SU-DHL-6 (cell line): ENCODE measurements around the gene CORO2A.

Source experiments
- H2AFZ ChIP-seq: fragments of 200-600 bp; sonication (generic); 2 replicates; pipeline ENCODE4 v1.6.1; 2014; ENCODE audit warnings: low read depth, mild to moderate bottlenecking, moderate library complexity, mixed read lengths, antibody characterized with exemption, low read length; ENCODE audit not compliant: severe bottlenecking
- H3F3A ChIP-seq: fragments of 200-600 bp; shearing (Covaris generic); 2 replicates; pipeline ENCODE4 v1.6.0; 2016; ENCODE audit warnings: antibody characterized with exemption, mild to moderate bottlenecking; ENCODE audit not compliant: insufficient read depth
- H3K27ac ChIP-seq: fragments of 200-600 bp; sonication (generic); 2 replicates; pipeline ENCODE4 v1.5.1; 2016; ENCODE audit warnings: low read depth, mild to moderate bottlenecking, low read length, moderate library complexity, mixed read lengths
- H3K27me3 ChIP-seq: fragments of 200-600 bp; sonication (generic), shearing (Covaris generic); 2 replicates; pipeline ENCODE4 v1.6.0; 2014; ENCODE audit warnings: mild to moderate bottlenecking, low read length
- H3K36me3 ChIP-seq: fragments of 200-600 bp; sonication (generic); 2 replicates; pipeline ENCODE4 v1.6.1; 2014; ENCODE audit warnings: mild to moderate bottlenecking, low read length, mixed read lengths
- H3K4me2 ChIP-seq: fragments of 300-600, 200-600 bp; shearing (Covaris generic), sonication (generic); 2 replicates; pipeline ENCODE4 v1.6.0; 2014; ENCODE audit warnings: low read length, low read depth, mild to moderate bottlenecking; ENCODE audit not compliant: poor library complexity, severe bottlenecking
- H3K4me3 ChIP-seq: fragments of 200-600 bp; sonication (generic); 2 replicates; pipeline ENCODE4 v1.5.1; 2014; ENCODE audit warnings: antibody characterized with exemption, low read length, mild to moderate bottlenecking, mixed read lengths; ENCODE audit not compliant: insufficient read depth, poor library complexity, severe bottlenecking
- H3K79me2 ChIP-seq: fragments of 200-600 bp; sonication (generic); 2 replicates; pipeline ENCODE4 v1.6.1; 2014; ENCODE audit warnings: mild to moderate bottlenecking, low read length, moderate library complexity; ENCODE audit not compliant: insufficient read depth
- H3K9ac ChIP-seq: fragments of 200-600 bp; sonication (generic); 2 replicates; pipeline ENCODE4 v1.7.0; 2014; ENCODE audit warnings: mild to moderate bottlenecking, low read length
- H3K9me2 ChIP-seq: fragments of 200-600 bp; sonication (generic); replicated peaks from 2 replicates; pipeline ENCODE4 v1.6.1; 2014; ENCODE audit warnings: low read length; ENCODE audit not compliant: insufficient read depth
- H3K9me3 ChIP-seq: fragments of 200-600 bp; sonication (generic); 2 replicates; pipeline ENCODE4 v1.6.1; 2014; ENCODE audit warnings: low read length, mixed read lengths; ENCODE audit not compliant: insufficient read depth
- H4K20me1 ChIP-seq: fragments of 200-600 bp; sonication (generic); 2 replicates; pipeline ENCODE4 v1.6.1; 2014; ENCODE audit warnings: low read depth, mild to moderate bottlenecking, antibody characterized with exemption, low read length, moderate library complexity, mixed read lengths
- CTCF ChIP-seq: fragments of 200-600 bp; sonication (generic); IDR thresholded peaks from one replicate; pipeline ENCODE4 v1.5.1; 2017; ENCODE audit warnings: antibody characterized with exemption, mild to moderate bottlenecking, low read length, moderate library complexity; ENCODE audit not compliant: insufficient read depth, poor library complexity, severe bottlenecking
- EZH2phosphoT487 ChIP-seq: fragments of 200-600 bp; sonication (generic), shearing (Covaris generic); conservative IDR thresholded peaks from 2 replicates; pipeline ENCODE4 v1.6.1; 2018; ENCODE audit warnings: mild to moderate bottlenecking, antibody characterized with exemption, low read length, moderate library complexity, mixed read lengths

CORO2A gene

GRCh38 chr9:98210435-98210834, 18.0 kb upstream of the CORO2A start:
- H3K4me3 ChIP-seq, result no peak overlapping the region
- no peaks in the 10 kb centered on the region for H3K9me3 ChIP-seq
- no peaks in the 10 kb centered on the region for H4K20me1 ChIP-seq
- H3K27me3 ChIP-seq, result no peaks in the 10 kb centered on the region
- no peak overlapping the region for H3K4me2 ChIP-seq
- H3K9ac ChIP-seq, result no peak overlapping the region
- H3K27ac ChIP-seq, result no peak overlapping the region
- TF ChIP-seq EZH2phosphoT487 (no peak), CTCF (no peak)
- H2AFZ ChIP-seq, result no peak overlapping the region
- H3K79me2 ChIP-seq, result no peaks in the 10 kb centered on the region
- H3K36me3 ChIP-seq, result no peaks in the 10 kb centered on the region
- no peaks in the 10 kb centered on the region for H3F3A ChIP-seq
- H3K9me2 ChIP-seq, result no peaks in the 10 kb centered on the region

- TF ChIP-seq CTCF, result no peak
These were observed 17.1 kb upstream of the CORO2A start for GRCh38 chr9:98209530-98209929.

GRCh38 chr9:98208635-98209034, 16.2 kb upstream of the CORO2A start:
- Histone ChIP-seq H3K9ac (no peak overlapping the region), H4K20me1 (no peaks in the 10 kb centered on the region), H3K9me2 (no peaks in the 10 kb centered on the region), H2AFZ (no peak overlapping the region), H3K4me3 (no peak overlapping the region), H3K79me2 (no peaks in the 10 kb centered on the region), H3F3A (no peaks in the 10 kb centered on the region), H3K27ac (no peak overlapping the region), H3K9me3 (no peaks in the 10 kb centered on the region), H3K27me3 (no peaks in the 10 kb centered on the region), H3K36me3 (no peaks in the 10 kb centered on the region), H3K4me2 (no peak overlapping the region)
- TF ChIP-seq EZH2phosphoT487, result no peak
- no peak for TF ChIP-seq CTCF

More at GRCh38 chr9:98209530-98209929, 17.1 kb upstream of the CORO2A start:
- Histone ChIP-seq H3K4me3 (no peak overlapping the region), H4K20me1 (no peaks in the 10 kb centered on the region), H3K9me3 (no peaks in the 10 kb centered on the region), H3K27me3 (no peaks in the 10 kb centered on the region), H2AFZ (no peak overlapping the region), H3F3A (no peaks in the 10 kb centered on the region), H3K9me2 (no peaks in the 10 kb centered on the region), H3K27ac (no peak overlapping the region), H3K36me3 (no peaks in the 10 kb centered on the region), H3K4me2 (no peak overlapping the region), H3K79me2 (no peaks in the 10 kb centered on the region), H3K9ac (no peak overlapping the region)

- Histone ChIP-seq H3K4me2 (no peak overlapping the region), H3K36me3 (no peaks in the 10 kb centered on the region), H3K9me3 (no peaks in the 10 kb centered on the region), H3K27me3 (no peaks in the 10 kb centered on the region), H2AFZ (no peak overlapping the region), H3K27ac (no peak overlapping the region), H3K4me3 (no peak overlapping the region), H3F3A (no peaks in the 10 kb centered on the region), H3K9ac (no peak overlapping the region), H3K9me2 (no peaks in the 10 kb centered on the region), H3K79me2 (no peaks in the 10 kb centered on the region), H4K20me1 (no peaks in the 10 kb centered on the region)
- TF ChIP-seq EZH2phosphoT487 (no peak), CTCF (no peak)
These were observed 15.2 kb upstream of the CORO2A start for GRCh38 chr9:98207606-98208005.
